SHP77 (cell line): Measurements from ENCODE around the gene FAM222B.
A peak's percentile ranks its signal among the peaks of the same experiment; 100 is the strongest.
"Not testable (repeated sequence)": the region's sequence is repeated elsewhere in the genome, so short reads cannot be mapped to it uniquely, and the experiment has no call there.

Experiments
- DNase-seq, 2 experiments: peaks; one replicate each; lab custom pipeline; 2025; lab: John Stamatoyannopoulos, UW

The FAM222B gene, protein sequence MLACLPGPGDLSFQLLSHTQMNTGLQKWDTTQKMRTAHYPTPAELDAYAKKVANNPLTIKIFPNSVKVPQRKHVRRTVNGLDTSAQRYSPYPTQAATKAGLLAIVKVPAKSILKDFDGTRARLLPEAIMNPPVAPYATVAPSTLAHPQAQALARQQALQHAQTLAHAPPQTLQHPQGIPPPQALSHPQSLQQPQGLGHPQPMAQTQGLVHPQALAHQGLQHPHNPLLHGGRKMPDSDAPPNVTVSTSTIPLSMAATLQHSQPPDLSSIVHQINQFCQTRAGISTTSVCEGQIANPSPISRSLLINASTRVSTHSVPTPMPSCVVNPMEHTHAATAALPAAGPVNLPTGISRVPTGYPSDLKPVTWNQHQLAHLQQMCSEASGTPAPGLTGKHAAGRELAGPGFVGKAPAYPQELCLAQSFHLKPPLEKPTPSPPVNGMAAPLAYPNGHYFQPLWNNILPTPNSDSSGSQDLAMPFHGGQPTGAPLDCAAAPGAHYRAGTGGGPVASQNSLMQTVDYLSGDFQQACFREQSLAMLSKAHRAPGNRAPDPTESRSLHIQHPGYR

DNA sequence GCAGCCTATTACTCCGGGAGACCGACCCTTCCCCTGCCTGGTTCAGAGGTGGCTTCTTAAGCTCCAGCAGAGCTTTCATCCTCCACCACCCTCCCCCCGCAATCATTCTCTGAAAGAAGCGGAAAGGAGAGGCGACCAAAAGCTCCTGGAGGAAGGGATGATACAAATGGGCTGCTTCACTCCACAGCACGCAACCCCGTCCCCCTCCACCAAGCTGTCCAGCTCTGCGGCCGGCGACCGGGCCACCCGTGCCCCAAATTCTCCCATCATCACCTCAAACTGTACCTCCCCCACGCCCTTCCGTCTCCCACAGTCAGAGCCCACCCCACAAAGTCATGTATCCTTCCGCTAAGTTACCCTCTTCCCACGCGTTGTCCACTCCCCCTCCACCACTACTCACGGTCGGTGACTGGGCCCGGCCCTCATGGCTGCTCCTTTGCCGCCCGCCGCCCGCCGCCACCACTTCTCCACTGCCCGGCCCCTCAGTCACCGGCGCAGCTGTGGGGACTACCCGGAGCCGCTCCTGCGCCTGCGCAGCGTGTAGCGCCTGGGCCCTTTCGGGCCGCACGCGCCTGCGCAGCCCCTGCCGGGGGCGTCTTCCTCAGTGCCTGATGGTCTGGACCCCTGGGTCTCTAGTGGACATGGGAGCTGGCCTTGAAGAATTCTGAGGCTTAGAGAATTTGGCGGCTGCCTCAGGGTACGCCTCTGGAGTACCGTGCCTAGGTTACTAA, at the start of gene FAM222B:
Gene FAM222B, minus strand, starts transcription at position 509 of the 731 bp plus-strand sequence. CDS start 76,123 bp downstream, outside the sequence.
- DNase-seq, result peak; percentile 78 to 90

DNA sequence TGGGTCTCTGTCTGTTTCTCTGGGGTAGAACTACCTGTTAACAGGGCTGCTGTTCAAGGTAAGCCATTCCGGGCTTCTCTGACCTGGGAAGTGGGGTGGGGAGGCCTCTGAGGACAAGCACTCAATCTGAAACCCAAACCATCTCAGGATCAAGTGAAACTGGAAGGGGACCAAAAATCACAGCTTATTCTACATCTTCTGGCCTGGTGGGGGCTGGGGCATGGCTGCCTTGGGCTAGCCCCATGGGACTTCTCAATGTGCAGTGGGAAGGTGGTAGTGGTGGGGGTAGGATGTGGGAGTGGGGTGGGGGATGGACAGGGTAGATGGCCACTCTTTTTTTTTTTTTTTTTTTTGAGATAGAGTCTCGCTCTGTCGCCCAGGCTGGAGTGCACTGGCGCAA, 49.4 kb upstream of the FAM222B start:
- DNase-seq, result no peak

DNA sequence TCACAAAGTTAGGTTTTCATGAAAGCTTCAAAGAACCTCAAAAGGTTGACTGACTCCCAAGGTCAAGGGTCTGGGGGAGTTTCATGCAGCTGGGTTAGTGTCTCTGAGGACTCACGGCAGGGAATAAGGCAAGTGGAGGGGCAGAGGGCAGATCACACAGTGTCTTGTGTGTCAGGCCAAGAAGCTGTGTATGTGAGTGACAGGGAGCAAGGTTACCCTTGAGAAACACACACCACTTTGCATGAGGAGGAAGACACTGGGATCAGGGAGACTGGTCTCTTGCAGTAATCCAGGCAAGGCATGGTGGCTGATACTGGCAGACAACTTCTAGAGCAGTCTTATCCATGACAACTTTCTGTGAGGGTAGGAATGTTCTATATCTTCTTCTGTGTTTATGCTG, 48.6 kb upstream of the FAM222B start:
- DNase-seq, result no peak

DNA sequence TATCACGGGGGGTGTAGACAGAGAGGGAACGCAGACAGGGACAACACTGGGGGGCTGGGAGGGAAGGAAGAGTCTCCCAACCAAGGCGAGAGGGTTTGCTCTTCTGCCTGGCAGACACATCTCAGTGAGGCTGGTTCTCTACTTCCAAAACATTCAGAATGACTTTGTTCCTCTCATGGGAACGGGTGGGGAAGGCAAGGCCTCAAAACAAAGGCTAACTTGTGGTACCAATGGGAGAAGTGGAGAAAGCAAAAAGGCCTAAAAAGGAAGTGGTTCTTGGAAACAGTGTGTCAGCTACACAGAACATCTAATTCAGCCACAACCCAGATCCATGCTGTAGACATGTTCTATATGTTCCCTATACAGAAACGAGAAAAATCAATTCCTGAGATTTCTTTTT, 47.4 kb upstream of the FAM222B start:
- no peak for DNase-seq

DNA sequence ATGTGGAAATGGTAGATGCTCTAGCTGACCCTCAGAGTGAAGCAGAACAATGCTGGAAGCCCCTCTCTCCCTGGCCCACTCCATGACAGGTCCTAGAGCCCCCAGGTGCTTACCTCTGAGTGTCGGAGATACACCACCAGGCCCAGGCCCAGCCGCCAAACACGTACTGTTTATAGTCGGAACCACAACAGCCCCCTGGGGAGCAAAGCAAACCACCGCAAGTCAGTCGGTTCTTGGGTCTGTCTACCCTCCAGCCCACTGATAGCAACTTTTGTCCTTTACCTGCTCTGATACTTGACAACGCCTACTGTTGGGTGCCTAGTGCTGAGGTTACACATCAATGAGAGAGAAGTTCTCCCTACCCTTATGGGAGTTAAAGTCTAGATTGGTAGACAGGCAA, 46.2 kb upstream of the FAM222B start:
- no peak for DNase-seq

DNA sequence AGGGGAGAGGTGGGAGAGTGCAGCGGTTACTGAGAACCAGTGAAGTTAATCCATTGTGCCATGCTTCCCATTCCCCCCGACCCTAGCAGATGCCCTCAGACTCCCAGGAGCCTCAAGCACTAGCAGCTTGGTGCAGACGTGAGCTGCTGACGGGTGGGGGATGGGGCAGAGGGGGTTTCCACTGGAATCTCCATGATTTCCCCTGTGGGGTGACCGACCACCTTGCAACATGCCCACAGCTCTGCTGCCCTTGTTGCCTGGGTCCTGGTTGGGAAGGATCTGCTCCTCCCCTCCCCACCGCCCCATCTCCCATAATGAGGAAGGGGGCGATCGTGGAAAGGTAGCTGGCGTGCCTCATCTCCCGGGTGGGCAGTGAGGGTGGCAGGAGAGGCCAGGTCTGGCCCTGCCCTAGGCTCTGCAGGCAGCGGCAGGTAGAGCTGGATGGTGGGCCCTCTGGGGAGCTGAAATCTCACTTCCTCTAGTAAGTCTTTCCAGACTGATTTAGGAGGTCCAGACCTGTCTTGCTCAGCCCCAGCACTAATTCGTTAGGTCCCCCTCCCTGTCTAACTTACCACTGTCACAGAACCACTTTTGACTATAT, 45.4 kb upstream of the FAM222B start:
- no peak for DNase-seq

DNA sequence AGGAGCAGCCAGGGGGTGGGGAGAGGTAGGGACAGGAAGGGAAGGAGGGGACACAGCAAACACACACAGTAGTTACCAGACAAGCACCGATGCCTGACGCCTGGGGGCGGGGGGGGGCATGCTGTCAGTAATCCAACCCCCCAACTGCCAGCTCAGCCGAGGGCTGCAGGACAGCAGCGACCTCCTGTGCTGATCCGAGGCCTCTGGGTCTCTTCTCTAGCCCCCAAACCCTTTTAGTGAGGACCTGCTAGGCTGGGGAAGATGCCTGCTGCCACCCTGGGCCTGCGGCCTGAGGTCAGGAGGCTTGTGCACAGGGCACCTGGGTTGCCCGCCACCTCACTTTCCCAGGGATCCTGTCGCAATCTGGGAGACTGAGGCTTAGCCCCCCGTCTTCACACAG, 43.4 kb upstream of the FAM222B start:
- no peak for DNase-seq

DNA sequence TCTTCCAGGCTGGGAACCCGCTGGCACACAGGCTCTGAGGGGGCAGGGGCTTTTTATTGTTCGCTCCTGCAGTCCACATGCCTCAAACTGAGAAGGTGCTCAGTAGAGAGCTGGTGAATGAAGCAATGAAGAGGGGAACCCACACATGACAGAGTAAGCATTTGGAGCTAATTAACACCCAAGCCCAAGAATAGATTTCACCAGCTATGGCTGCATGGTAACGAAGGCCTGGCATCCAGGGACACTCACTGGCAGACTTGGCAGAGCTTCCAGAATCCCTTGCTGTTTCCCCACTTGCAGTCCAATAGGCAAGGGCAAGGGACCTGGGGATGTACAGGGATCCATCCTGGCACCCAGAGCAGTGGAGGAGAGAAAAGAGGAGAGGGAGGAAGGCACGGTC, 42.8 kb upstream of the FAM222B start:
- DNase-seq, result no peak

DNA sequence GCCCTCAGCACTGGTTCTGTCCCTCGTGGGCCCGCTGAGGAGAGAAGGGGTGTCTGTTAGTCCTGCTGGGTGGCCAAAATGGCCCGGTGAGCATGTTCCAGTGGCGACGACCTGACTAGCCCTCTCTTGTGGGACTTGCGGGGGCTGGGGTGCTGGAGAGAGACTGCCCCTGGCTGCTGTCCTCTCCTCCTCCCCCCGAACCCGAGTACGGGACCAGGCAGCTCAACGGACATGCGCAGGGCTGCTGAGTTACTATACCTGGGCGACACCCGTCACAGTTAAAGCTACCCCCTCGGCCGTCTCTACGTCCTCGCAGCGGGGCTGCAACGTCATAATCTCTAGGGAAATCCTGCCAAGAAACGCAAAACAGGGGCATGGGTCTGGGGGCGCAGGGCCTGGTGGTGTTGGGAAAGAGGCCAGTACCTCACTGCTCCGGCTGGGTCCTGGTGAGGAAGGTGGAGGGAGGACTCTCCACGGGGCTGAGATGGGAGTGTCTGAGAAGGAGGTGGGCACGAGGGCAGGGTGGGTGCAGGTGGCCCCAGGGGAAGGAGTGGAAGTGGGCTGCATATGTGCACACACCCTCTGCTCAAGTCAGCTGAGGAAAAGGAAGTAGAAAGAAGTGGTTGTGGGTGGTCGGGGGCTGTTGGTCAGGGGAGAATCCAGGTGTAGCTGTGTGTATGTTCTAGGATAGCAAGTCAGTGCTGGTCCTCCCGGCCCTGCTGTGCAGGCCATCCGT, 41.5 kb upstream of the FAM222B start:
- no peak for DNase-seq

DNA sequence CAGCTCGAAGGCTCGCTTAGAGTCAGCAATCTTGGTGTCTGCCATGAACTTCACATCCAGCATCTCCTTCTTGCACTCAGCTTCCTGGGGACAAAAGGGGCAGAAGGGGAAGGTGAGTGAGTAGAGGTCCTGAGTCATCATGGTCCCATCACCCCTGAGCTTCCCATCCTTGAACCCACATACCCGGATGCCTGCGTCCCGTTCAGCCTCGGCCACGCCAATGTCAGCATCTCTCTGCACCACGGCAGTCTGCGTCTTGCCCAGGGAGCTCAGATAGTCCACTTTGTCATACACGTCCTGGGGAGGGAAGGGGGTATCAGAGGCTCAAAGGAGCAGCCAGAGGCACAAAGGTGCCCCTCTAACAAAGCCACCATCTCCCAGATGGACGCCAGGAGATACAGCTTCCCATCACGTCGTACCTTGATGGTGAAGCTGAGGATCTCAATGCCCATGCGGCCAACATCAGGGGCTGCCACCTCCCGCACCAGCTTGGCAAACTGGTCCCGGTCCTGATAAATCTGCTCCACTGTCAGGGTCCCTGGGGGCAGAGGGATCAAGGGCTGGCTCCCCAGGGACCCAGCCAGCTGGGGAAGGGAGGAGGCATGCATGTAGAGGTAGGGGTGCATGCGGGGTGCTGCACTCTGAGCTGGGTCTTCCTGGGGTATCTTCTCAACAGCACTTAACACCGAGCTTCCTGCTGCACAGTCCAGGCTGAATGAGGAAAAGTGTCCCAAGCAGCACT, 39.7 kb upstream of the FAM222B start:
- DNase-seq, result no peak

DNA sequence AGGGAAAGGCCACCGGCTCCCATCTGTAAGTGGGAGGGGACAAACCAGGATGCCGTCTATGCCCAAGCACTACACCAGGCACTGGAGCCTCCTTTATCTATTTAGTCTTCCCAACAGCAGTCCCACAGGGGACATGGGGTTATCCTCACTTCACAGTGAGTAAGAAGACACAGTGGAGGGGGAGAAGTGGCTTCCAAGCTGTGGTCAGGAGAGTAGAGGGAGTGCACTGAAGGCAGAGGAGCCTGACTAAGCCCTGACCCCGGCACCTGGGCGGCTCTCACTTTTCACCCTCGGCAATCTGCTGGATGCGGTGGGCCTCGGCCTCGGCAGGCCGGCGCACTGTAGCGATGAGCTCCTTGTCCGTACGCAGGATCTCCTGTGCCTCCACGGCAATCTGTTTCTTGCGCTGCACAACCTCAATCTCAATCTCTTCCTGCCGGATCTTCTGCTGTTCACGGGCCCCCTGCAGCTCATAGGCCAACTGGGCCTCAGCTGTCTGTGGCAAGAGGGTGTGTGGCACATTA, 39.0 kb upstream of the FAM222B start:
- no peak for DNase-seq

DNA sequence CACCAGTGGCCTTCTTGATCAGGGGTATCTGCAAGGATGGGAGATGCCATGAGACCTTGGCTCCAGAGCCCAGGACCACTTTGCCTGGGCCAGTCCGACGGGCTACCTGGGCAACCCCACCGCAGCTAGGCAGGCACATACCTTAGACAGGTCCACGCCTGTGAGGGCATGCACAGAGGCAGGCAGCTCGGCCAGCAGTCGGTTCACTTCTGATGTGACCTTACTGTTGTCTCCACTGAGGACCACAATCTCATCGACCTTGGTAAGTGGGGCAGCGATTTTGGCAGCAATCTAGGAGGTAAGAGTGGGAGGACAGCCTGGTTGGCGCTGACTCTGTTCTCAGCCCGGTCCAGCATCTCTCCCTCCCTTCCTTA, 38.0 kb upstream of the FAM222B start:
- DNase-seq, result no peak

DNA sequence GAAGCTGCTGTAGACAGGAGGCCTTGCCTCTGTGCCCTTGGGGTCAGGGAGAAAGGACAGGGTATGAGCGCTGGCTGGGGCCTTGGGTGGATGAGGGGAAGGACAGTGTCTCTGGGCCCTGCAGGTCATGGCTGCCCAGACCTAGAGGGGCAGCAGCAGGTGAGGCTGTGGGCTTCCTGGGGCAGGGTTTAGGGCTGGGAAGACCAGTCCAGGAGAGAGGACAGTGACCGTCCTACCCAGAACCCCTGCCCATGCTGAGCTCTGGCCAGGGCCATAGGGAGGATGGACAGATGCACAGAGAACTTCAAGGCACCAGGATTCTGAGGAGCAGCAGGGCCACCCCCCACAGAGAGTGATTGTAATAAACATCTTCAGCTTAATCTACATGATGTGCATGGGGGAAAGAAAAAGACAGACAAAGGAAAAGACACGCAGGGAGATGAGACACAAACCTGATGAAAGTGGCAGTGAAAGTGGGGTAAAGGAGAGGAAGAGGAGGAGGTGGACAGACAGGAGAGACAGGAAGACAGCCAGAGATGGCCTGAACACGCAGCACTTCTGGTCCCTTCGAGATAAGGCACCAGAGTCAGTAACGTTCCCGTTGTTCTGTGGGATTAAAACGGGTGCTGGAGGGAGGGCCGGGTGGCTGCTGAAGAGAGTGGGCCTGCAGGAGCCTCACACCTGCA, 37.4 kb upstream of the FAM222B start:
- no peak for DNase-seq

DNA sequence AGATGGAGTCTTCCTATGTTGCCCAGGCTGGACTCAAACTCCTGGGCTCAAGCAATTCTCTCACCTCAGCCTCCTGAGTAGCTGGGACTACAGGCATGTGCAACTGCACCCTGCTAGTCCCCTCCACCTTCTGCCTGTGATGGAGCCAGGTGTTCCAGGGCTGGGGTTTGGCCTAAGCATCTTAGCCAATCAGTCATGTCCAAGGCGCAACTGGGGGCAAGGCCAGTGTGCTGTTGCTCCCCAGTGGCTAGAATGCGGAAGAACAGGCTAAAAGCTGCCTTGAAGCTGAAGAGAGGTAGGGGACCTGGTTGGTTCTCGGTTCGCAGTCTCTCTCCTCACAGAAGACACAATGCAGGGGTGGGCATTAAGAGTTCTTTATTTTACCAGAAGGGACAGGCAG, 36.4 kb upstream of the FAM222B start:
- DNase-seq, result peak in 1 of 2 experiments; percentile 18

DNA sequence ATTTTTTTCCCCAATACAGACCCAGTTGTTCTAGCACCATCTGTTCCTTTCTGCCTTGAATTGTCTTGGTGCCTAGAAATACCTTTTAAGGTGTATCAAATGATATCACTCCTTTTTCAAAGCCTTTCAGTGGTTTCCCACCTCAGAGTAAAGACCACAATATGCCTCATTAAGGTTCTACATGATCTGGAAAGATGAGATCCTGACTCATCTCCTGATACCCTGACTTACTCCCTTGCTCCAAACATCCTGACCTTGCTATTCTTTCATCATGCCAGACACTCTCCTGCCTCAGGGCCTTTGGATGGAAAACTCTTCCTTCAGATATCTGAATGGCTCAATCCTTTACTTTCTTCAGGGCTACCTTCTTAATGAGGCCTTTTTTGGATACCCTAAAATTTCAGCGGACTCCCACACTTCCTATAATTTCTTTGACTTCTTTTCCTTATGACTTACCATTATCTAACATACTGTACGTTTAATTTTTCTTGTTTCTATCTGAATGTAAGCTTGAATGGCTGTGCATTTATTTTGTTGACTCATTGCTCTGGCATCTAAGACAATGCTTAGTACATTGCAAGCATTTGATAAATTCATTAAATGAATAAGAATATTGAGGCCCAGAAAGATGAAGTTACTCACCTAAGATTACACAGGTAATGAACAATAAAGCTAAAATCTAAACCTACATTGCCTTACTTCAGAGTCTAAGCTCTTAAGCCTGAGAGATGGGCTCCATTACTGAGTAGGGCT, 35.7 kb upstream of the FAM222B start:
- DNase-seq, result no peak

DNA sequence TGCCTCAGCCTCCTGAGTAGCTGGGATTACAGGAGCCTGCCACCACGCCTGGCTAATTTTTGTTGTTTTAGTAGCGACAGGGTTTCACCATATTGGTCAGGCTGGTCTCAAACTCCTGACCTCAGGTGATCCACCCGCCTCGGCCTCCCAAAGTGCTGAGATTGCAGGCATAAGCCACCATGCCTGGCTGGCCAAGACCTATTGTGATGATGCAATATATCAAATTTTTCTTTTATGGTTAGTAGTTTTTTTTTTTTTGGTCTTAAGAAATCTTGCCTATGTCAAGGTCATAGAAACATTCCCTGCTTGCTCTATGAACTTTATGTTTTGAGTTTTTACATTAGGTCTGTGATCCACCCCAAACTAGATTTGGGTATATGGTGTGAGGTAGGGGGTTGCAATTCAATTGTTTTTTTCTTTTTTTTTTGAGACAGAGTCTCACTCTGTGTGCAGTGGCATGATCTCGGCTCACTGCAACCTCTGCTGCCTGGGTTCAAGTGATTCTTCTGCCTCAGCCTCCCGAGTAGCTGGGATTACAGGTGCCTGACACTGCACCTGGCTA, 34.6 kb upstream of the FAM222B start:
- not testable (repeated sequence) for DNase-seq

DNA sequence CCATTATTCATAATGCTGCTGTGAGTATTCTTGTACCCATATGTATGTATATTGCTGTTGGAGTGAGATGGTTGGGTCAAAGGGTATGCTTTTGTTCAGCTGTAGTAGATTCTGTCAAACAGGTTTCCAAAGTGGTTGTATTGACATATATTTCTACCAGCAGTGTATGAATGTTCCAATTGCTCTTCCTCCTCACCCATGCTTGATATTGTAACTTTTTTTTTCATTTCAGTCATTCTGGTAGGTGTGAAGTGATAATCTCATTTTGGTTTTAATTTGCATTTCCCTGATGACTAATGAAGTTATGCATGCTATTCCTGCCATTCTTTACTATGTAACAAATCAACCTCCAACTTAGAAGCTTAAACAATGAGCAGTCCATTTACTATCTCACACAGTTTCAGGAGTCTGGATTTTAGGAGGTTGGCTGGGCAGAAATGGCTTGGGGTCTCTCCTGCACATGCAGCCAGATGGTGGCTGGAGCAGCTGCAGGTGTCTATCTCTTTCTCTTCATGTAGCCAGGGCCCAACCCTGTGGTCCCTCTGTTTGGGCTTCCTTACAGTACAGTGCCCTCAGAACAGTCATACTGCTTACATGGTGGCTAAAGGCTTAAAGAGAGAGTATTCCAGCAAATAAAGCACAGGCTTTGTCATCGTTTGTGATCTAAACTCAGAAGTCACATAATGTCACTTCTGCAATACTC, 33.4 kb upstream of the FAM222B start:
- DNase-seq, result no peak

DNA sequence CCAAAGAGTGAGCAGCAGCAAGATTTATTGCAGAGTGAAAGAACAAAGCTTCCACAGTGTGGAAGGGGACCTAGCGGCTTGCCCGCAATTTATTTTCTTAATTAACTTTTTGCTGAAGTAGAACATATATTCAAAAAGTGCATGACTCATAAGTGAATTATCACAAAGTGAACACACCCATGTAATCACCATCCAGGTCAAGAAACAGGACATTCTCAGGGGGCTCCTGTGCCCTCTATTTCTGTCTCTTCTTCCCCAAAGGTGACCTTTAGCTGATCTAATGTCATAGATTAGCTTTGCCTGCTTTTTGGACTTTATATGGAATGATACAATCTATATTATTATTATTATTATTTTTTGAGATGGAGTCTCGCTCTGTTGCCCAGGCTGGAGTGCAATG, 32.2 kb upstream of the FAM222B start:
- no peak for DNase-seq

DNA sequence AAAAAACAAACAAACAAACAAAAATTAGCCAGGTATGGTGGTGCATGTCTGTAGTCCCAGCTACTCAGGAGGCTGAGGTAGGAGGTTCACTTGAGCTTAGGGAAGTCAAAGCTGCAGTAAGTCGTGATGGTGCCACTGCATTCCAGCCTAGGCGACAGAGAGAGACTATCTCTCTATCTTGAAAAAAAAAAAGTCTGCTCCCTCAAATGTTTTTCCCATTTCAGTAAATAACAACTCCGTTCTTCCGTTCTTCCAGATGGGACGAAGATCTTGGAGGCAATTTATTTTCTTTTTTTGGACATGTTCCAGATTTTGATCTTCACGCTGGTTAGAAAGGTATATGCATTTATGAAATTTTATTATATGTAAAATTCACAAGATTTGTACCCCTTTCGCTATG, 31.2 kb upstream of the FAM222B start:
- no peak for DNase-seq
